T-cell (primary cell): Measurements from ENCODE around the gene STXBP6. TPM values are rescaled to one million over a fixed set of nuclear protein-coding genes. Genes with fewer than 3 reads are reported as not detected.
"Not testable (repeated sequence)": the region's sequence is repeated elsewhere in the genome, so short reads cannot be mapped to it uniquely, and the experiment has no call there.

Experiments used
- ATAC-seq, 4 experiments: fragments of 200-7000 bp in 3 of 4; fragments of 150-1000 bp in 1 of 4; cut with Tn5 transposase; replicated peaks in 1 of 4; 1 replicate in 3 of 4; 2 replicates in 1 of 4; pipeline ENCODE4 v1.10.0; 2021; ENCODE audit warnings: moderate library complexity in 3 of 4, mild to moderate bottlenecking in 2 of 4, moderate number of reproducible peaks in 1 of 4
- CTCF ChIA-PET, 2 donors: fragments of 300-600 bp; sonication (Branson Sonifier 250); formaldehyde crosslinking; loops; one replicate each; lab custom pipeline; 2022; ENCODE audit warnings: antibody characterized with exemption in 2 of 2; lab: Charles Lee
- POLR2A ChIA-PET, 2 donors: fragments of 300-600 bp; sonication (Branson Sonifier 250); formaldehyde crosslinking; loops; one replicate each; lab custom pipeline; 2022; ENCODE audit warnings: antibody characterized with exemption in 2 of 2; lab: Charles Lee
- DNase-seq, 35 experiments: peaks; one replicate each; pipeline versions ENCODE4 v3.0.0 to v3.0.0-alpha.2; 2013 to 2023
- H3K27ac ChIP-seq: one replicate; pipeline ENCODE4 v1.5.1; 2013; ENCODE audit warnings: low read length
- H3K27me3 ChIP-seq, 2 experiments: replicated peaks in 1 of 2; 1 replicate in 1 of 2; 2 replicates in 1 of 2; pipeline versions ENCODE4 v1.6.1 to v1.7.0; 2013; ENCODE audit warnings: low read length in 1 of 2, mixed read lengths in 1 of 2; ENCODE audit not compliant: control insufficient read depth in 2 of 2, insufficient read depth in 2 of 2; ENCODE audit errors: extremely low read depth in 1 of 2
- H3K36me3 ChIP-seq, 2 donors: 1 replicate in 1 of 2; 2 replicates in 1 of 2; pipeline versions ENCODE4 v1.6.1 to v1.7.0; 2013; ENCODE audit warnings: low read length in 1 of 2; ENCODE audit not compliant: control insufficient read depth in 2 of 2, insufficient read depth in 1 of 2; ENCODE audit errors: extremely low read depth in 1 of 2
- H3K4me1 ChIP-seq, 2 experiments: 1 replicate in 1 of 2; 2 replicates in 1 of 2; pipeline versions ENCODE4 v1.6.1 to v1.7.0; 2013; ENCODE audit warnings: low read length in 2 of 2, mixed read lengths in 1 of 2; ENCODE audit not compliant: insufficient read depth in 2 of 2, control insufficient read depth in 1 of 2; ENCODE audit errors: extremely low read depth in 1 of 2
- H3K4me3 ChIP-seq, 2 donors: 1 replicate in 1 of 2; 2 replicates in 1 of 2; pipeline versions ENCODE4 v1.5.1 to v1.7.0; 2013; ENCODE audit warnings: mild to moderate bottlenecking in 2 of 2, low read length in 1 of 2, moderate library complexity in 1 of 2; ENCODE audit not compliant: control insufficient read depth in 1 of 2; ENCODE audit errors: extremely low read depth in 1 of 2
- H3K9me3 ChIP-seq: 2 replicates; pipeline ENCODE4 v1.7.0; 2013
- H3K27ac Mint-ChIP-seq, 2 donors: one replicate each; pipeline ENCODE4 v1.8.0; 2020 to 2021; ENCODE audit warnings: mild to moderate bottlenecking in 2 of 2, mixed read lengths in 2 of 2
- H3K27me3 Mint-ChIP-seq, 2 donors: one replicate each; pipeline ENCODE4 v1.8.0; 2021 to 2022; ENCODE audit warnings: mixed read lengths in 2 of 2
- H3K36me3 Mint-ChIP-seq: one replicate; pipeline ENCODE4 v1.8.0; 2021; ENCODE audit warnings: mixed read lengths
- H3K4me1 Mint-ChIP-seq, 3 donors: one replicate each; pipeline ENCODE4 v1.8.0; 2020 to 2022; ENCODE audit warnings: mixed read lengths in 3 of 3, mild to moderate bottlenecking in 1 of 3
- H3K4me3 Mint-ChIP-seq, 3 donors: one replicate each; pipeline ENCODE4 v1.8.0; 2020 to 2022; ENCODE audit warnings: mild to moderate bottlenecking in 3 of 3, mixed read lengths in 3 of 3, moderate library complexity in 3 of 3
- H3K9me3 Mint-ChIP-seq, 3 donors: one replicate each; pipeline ENCODE4 v1.8.0; 2020 to 2022; ENCODE audit warnings: mixed read lengths in 3 of 3
- WGBS: methylation state at CpG from one replicate; pipeline ENCODE4 v1.1.5; 2013; ENCODE audit warnings: missing lambda C conversion rate; ENCODE audit not compliant: insufficient coverage; 5-methylcytosine and 5-hydroxymethylcytosine counted together
- total RNA-seq, 35 experiments: library from RNA in 6 of 35; stranded (reverse) in 6 of 35; fragments of 120-200 nt in 1 of 35; gene quantifications; one replicate each; pipeline versions ENCODE4 v1.2.1 to v1.2.4 and lab custom pipeline; 2013 to 2026

The STXBP6 gene
- total RNA-seq, 5 donors from 2014 or later (not counting 1 experiment from before 2014, with no cell fraction given): 0.25 TPM; not detected in 4

DNA sequence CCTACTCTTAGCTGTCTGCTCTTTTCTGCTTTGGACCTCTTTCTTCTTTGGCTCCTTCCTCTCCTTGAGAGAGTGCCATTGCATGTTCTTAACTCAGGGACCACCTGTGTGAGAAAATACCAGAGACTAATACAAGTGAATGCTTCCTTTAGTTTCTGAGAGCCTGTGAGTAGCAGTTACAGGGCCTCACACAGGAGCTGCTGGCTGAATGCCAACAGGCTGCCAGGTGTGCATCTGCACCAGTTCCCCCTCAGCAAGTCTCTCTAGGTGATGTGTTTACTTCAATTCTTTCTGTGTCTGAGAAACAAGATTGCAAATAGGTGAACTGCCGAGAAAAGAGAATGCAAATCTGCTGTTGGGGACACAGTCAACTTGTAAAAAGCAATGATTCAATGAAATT, 108.2 kb downstream of the STXBP6 start:
- Mint-ChIP-seq H3K4me3 (no peak overlapping the region), H3K9me3 (no peaks in the 10 kb centered on the region), H3K27ac (no peak overlapping the region), H3K36me3 (no peaks in the 10 kb centered on the region), H3K4me1 (no peaks in the 10 kb centered on the region), H3K27me3 (peaks cover 0 to 4% of the 10 kb centered on the region in 2 donors)
- Histone ChIP-seq H3K27me3 (no peaks in the 10 kb centered on the region), H3K4me1 (no peaks in the 10 kb centered on the region), H3K4me3 (no peak overlapping the region), H3K9me3 (no peaks in the 10 kb centered on the region), H3K27ac (no peak overlapping the region), H3K36me3 (no peaks in the 10 kb centered on the region)
- POLR2A ChIA-PET: no interaction called here
- DNase-seq (no peak), ATAC-seq (no peak)
- CTCF ChIA-PET: no interaction called here
- WGBS: 80% methylated on average over 1 of the region's 1 CpG

DNA sequence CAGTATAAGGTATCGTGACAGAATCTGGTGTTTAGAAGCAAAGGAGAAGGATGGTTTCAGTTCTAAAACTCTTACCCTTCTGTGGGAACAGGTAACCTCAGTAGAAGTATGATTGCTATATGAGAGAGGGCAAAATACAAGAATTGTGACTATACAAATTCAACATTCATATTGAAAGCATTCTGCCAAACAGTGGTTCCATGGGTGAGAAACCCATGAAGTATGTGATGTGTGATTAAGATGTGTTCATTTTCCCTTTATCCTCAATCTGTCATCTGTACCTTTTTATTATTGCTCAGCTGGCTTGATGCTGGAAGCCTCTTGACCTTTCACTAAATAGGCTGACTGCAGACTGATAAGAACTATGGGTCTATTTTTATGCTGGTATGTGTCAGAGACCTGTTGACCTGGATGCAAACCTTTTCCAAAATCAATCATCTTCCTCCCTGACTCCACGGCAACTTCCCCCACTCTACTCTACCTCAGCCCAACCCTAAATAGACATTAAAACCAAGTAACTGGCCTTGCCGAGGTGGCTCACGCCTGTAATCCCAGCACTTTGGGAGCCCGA, 109.6 kb downstream of the STXBP6 start:
- CTCF ChIA-PET: no interaction called here
- no peaks in the 10 kb centered on the region for H3K4me1 Mint-ChIP-seq
- no peak overlapping the region for H3K27ac Mint-ChIP-seq
- DNase-seq (no peak), ATAC-seq (no peak)
- no peaks in the 10 kb centered on the region for H3K9me3 Mint-ChIP-seq
- no peak overlapping the region for H3K27ac ChIP-seq
- H3K36me3 Mint-ChIP-seq: no peaks in the 10 kb centered on the region
- no peaks in the 10 kb centered on the region for H3K36me3 ChIP-seq
- H3K9me3 ChIP-seq: no peaks in the 10 kb centered on the region
- no peaks in the 10 kb centered on the region for H3K4me1 ChIP-seq
- H3K4me3 ChIP-seq: no peak overlapping the region
- 90% methylated on average over 3 of the region's 5 CpGs for WGBS
- H3K27me3 Mint-ChIP-seq: peaks cover 0 to 4% of the 10 kb centered on the region in 2 donors
- H3K27me3 ChIP-seq: no peaks in the 10 kb centered on the region
- H3K4me3 Mint-ChIP-seq: no peak overlapping the region
- POLR2A ChIA-PET: no interaction called here

DNA sequence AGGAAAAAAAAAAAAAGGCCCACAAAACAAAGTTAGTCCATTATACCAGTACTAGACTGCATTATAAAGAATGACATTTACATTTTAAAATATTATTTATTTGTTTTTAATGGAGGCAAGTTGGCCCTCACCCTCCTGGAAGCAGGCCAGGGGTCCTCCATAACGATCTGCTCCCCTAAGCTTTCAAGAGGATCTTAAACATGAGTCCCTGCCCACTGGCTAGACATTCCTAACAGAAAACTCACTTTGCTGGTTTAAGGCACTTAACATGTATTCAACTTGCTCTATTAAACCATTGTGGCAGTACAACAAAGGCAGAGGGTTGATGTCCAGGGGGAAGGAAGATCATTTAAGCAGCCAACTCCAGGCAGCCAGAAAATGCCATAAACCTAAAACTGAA, 111.4 kb downstream of the STXBP6 start:
- no peaks in the 10 kb centered on the region for H3K4me1 ChIP-seq
- DNase-seq (no peak), ATAC-seq (no peak)
- Mint-ChIP-seq H3K4me3 (no peak overlapping the region), H3K4me1 (no peaks in the 10 kb centered on the region), H3K27ac (no peak overlapping the region), H3K36me3 (no peaks in the 10 kb centered on the region), H3K27me3 (no peaks in the 10 kb centered on the region), H3K9me3 (no peaks in the 10 kb centered on the region)
- H3K27me3 ChIP-seq: no peaks in the 10 kb centered on the region
- no peak overlapping the region for H3K27ac ChIP-seq
- no peaks in the 10 kb centered on the region for H3K36me3 ChIP-seq
- CTCF ChIA-PET: no interaction called here
- no CpG with 5 or more reads among the region's 1 CpG for WGBS
- POLR2A ChIA-PET: no interaction called here
- no peaks in the 10 kb centered on the region for H3K9me3 ChIP-seq
- no peak overlapping the region for H3K4me3 ChIP-seq

GRCh38 chr14:24937300-24937699, 112.6 kb downstream of the STXBP6 start:
- H3K27me3 ChIP-seq: no peaks in the 10 kb centered on the region
- Mint-ChIP-seq H3K4me1 (no peaks in the 10 kb centered on the region), H3K9me3 (no peaks in the 10 kb centered on the region), H3K4me3 (no peak overlapping the region), H3K27me3 (peaks cover 8 to 9% of the 10 kb centered on the region in 2 donors), H3K36me3 (no peaks in the 10 kb centered on the region), H3K27ac (no peak overlapping the region)
- CTCF ChIA-PET: no interaction called here
- DNase-seq: no peak
- H3K36me3 ChIP-seq: no peaks in the 10 kb centered on the region
- no peaks in the 10 kb centered on the region for H3K4me1 ChIP-seq
- ATAC-seq: no peak
- POLR2A ChIA-PET: no interaction called here
- H3K4me3 ChIP-seq: no peak overlapping the region
- no peak overlapping the region for H3K27ac ChIP-seq
- no peaks in the 10 kb centered on the region for H3K9me3 ChIP-seq
- WGBS: no CpG with 5 or more reads among the region's 1 CpG

GRCh38 chr14:24936773-24937172, 113.2 kb downstream of the STXBP6 start:
- H3K36me3 ChIP-seq, ATAC-seq, H3K36me3 Mint-ChIP-seq, POLR2A ChIA-PET, CTCF ChIA-PET, H3K9me3 ChIP-seq, H3K4me3 ChIP-seq, H3K27me3 ChIP-seq, H3K27ac Mint-ChIP-seq, H3K4me1 ChIP-seq, H3K27ac ChIP-seq, DNase-seq, H3K4me1 Mint-ChIP-seq, H3K9me3 Mint-ChIP-seq, H3K4me3 Mint-ChIP-seq: not testable (repeated sequence)
- peaks cover 8 to 12% of the 10 kb centered on the region in 2 donors for H3K27me3 Mint-ChIP-seq
- WGBS: no CpG with 5 or more reads among the region's 2 CpGs

- no CpG with 5 or more reads among the region's 1 CpG for WGBS
- POLR2A ChIA-PET: no interaction called here
Measured at GRCh38 chr14:24935796-24936195, 114.2 kb downstream of the STXBP6 start.

DNA sequence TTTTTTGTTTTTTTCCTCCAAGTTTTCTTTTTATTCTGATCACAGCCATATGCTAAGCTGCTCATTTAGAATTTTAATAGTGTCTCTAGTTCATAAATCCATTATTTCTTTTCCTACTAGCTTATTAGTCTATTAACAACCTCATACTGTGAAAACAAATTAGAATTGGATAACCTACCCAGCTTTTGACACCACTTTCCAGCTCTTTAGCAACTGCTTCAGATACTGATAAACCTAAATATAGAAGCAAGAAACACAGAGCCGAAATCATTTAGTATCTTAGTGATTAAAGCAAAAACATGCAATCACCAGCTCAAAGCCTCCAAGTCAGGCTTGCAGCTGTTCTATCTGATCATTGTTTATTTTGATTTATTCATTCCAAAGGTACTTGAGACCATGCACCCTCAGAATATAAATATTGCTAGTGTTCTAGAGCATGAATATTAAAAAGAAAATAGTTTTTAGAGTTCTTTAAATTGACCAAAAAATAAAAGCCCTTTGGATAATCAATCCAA, 121.5 kb downstream of the STXBP6 start:
- Mint-ChIP-seq H3K36me3 (no peaks in the 10 kb centered on the region), H3K4me1 (no peaks in the 10 kb centered on the region), H3K27me3 (peaks cover 21 to 47% of the 10 kb centered on the region in 2 donors), H3K4me3 (no peak overlapping the region), H3K9me3 (no peaks in the 10 kb centered on the region), H3K27ac (no peak overlapping the region)
- no CpG with 5 or more reads among the region's 1 CpG for WGBS
- ChIA-PET CTCF (no interaction called here), POLR2A (no interaction called here)
- Histone ChIP-seq H3K27me3 (no peaks in the 10 kb centered on the region), H3K4me3 (no peak overlapping the region), H3K9me3 (no peaks in the 10 kb centered on the region), H3K27ac (no peak overlapping the region), H3K36me3 (no peaks in the 10 kb centered on the region), H3K4me1 (no peaks in the 10 kb centered on the region)
- ATAC-seq (no peak), DNase-seq (no peak)

More at GRCh38 chr14:24935796-24936195, 114.2 kb downstream of the STXBP6 start:
- CTCF ChIA-PET: no interaction called here
- Histone ChIP-seq H3K4me3 (no peak overlapping the region), H3K4me1 (no peaks in the 10 kb centered on the region), H3K27ac (no peak overlapping the region), H3K9me3 (no peaks in the 10 kb centered on the region), H3K27me3 (no peaks in the 10 kb centered on the region), H3K36me3 (no peaks in the 10 kb centered on the region)
- H3K9me3 Mint-ChIP-seq: no peaks in the 10 kb centered on the region
- peaks cover 11 to 17% of the 10 kb centered on the region in 2 donors for H3K27me3 Mint-ChIP-seq
- no peaks in the 10 kb centered on the region for H3K36me3 Mint-ChIP-seq
- DNase-seq (no peak), ATAC-seq (no peak)
- no peaks in the 10 kb centered on the region for H3K4me1 Mint-ChIP-seq
- H3K4me3 Mint-ChIP-seq: no peak overlapping the region
- H3K27ac Mint-ChIP-seq: no peak overlapping the region
